Measurements from ENCODE around the gene GALNT17.

DNA sequence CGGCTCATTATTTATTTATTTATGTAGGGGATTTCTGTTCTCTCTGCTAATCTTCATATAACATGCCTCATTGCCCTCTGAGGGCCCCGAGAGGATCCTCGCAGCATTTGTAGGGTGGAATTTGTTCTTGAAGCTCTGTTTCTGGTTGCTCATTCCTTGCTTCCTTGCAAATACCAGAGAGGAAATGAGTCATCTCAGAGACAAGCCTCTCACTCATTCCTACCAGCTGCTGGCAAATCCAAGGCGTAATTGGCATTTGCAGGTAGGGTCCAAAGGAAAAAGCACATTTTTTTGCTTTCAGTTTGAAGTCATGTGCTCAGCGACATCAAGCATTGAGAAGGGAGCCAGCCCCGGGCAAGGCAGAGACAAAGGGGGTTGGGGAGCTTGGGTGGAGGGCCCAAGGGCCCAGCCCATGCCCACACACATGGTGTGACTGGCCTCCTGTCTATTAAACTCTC lies 501.6 kb downstream of the GALNT17 start:
- no peak for TF ChIP-seq TAF1 (IDR thresholded peaks at IDR 0.05; ENCODE audit: low read depth)
- no peak for TF ChIP-seq TEAD4 (IDR thresholded peaks at IDR 0.05)
